ENCODE measurements around the gene TXNDC9. TPM values are rescaled to one million over a fixed set of nuclear protein-coding genes. Genes with fewer than 3 reads are reported as not detected.
"Not testable (repeated sequence)": the region's sequence is repeated elsewhere in the genome, so short reads cannot be mapped to it uniquely, and the experiment has no call there.

TXNDC9 gene
- total and polyA plus RNA-seq, 2 of the 8 experiments (the other 6 are each of a cell fraction or from before 2014, with no cell fraction given) = 12.9 to 35.6 TPM

- TF ChIP-seq BRCA1 (IDR thresholded peaks at IDR 0.05; ENCODE audit: low read depth, low read length) = no peak
- no peak for TF ChIP-seq SUZ12 (IDR thresholded peaks at IDR 0.05; ENCODE audit: low read length)
- no peak for TF ChIP-seq ATF3 (IDR thresholded peaks at IDR 0.05; ENCODE audit: insufficient read depth, low read depth, low read length)
- no peak for TF ChIP-seq E2F6 (IDR thresholded peaks at IDR 0.05)
- no peak for TF ChIP-seq SRF (IDR thresholded peaks at IDR 0.05; ENCODE audit: low read depth, low read length)
- TF ChIP-seq HDAC2 (IDR thresholded peaks at IDR 0.05; ENCODE audit: borderline replicate concordance in 1 of 2, low read depth in 2 of 2, low read length in 2 of 2) = no peak
- no peak for TF ChIP-seq KDM1A (IDR thresholded peaks at IDR 0.05; ENCODE audit: borderline replicate concordance, low read length)
- no peak for TF ChIP-seq JUN (IDR thresholded peaks at IDR 0.05; ENCODE audit: low read depth, low read length)
These were observed 57.3 kb downstream of the TXNDC9 start (continued) for GRCh38 chr2:99278793-99279291.

GRCh38 chr2:99278195-99278765 lies 57.9 kb downstream of the TXNDC9 start:
- H3K56ac ChIP-seq (replicated peaks; ENCODE audit: insufficient read length, low read depth, low read length); DNase-seq (ENCODE audit: low read depth in 1 of 2, low spot score in 2 of 2); H2BK5ac ChIP-seq (ENCODE audit: low read depth, low read length); H3K4me1 ChIP-seq (replicated peaks in 1 of 4; ENCODE audit: control insufficient read depth in 3 of 4, insufficient read depth in 4 of 4, low read length in 3 of 4); H3K4ac ChIP-seq (replicated peaks; ENCODE audit: insufficient read length, low read depth, low read length); H2BK15ac ChIP-seq (ENCODE audit: low read length); H2BK20ac ChIP-seq (ENCODE audit: low read length); H3K23ac ChIP-seq (ENCODE audit: insufficient read length); H2AK5ac ChIP-seq (ENCODE audit: low read depth, low read length); H3K4me3 ChIP-seq (ENCODE audit: extremely low read depth in 1 of 4, insufficient read depth in 2 of 4, low read depth in 3 of 4, low read length in 4 of 4); H4K91ac ChIP-seq (replicated peaks; ENCODE audit: insufficient read length, low read length); H2BK120ac ChIP-seq (replicated peaks; ENCODE audit: low read depth, low read length); H3K27ac ChIP-seq (ENCODE audit: low read depth, low read length); H2BK12ac ChIP-seq (ENCODE audit: low read depth, low read length); H3K14ac ChIP-seq (ENCODE audit: insufficient read length); H3K27me3 ChIP-seq (replicated peaks in 1 of 4; ENCODE audit: control insufficient read depth in 3 of 4, extremely low read depth in 1 of 4, insufficient read depth in 3 of 4, low read length in 3 of 4); H3K79me1 ChIP-seq (ENCODE audit: low read depth, low read length); POLR2A ChIA-PET (ENCODE audit: partially characterized antibody); H4K8ac ChIP-seq (ENCODE audit: extremely low read depth, insufficient read depth, low read length); H3K9ac ChIP-seq (replicated peaks in 1 of 4; ENCODE audit: extremely low read depth in 1 of 4, low read depth in 3 of 4, low read length in 3 of 4); H3K9me3 ChIP-seq (ENCODE audit: insufficient read depth in 2 of 2, low read depth in 1 of 2, low read length in 1 of 2); H4K5ac ChIP-seq (ENCODE audit: insufficient read length, low read depth, low read length); H3K18ac ChIP-seq (ENCODE audit: extremely low read depth, low read length); H3K79me2 ChIP-seq (ENCODE audit: control insufficient read depth in 1 of 2, insufficient read depth in 2 of 2, low read length in 2 of 2); FAIRE-seq; H3K4me2 ChIP-seq (ENCODE audit: insufficient read depth in 1 of 2, low read depth in 2 of 2, low read length in 2 of 2); H3K23me2 ChIP-seq (ENCODE audit: low read depth, low read length); CTCF ChIA-PET (ENCODE audit: partially characterized antibody); H4K20me1 ChIP-seq (replicated peaks in 1 of 2; ENCODE audit: control insufficient read depth in 1 of 2, insufficient read depth in 2 of 2, low read length in 2 of 2); H3K36me3 ChIP-seq (ENCODE audit: control insufficient read depth in 2 of 4, insufficient read depth in 4 of 4, low read length in 3 of 4); H2AFZ ChIP-seq (ENCODE audit: low read length): not testable (repeated sequence)
- 93% methylated on average over 5 of the region's 5 CpGs; no CpG with 5 or more reads in 1 of the 2 experiments for WGBS, 2 experiments (ENCODE audit: extremely low coverage in 1 of 2, insufficient coverage in 1 of 2, insufficient read length in 1 of 2, insufficient replicate concordance in 2 of 2, low coverage in 1 of 2, low lambda C conversion rate in 2 of 2, missing lambda C conversion rate in 1 of 2)
